OCI-LY3 (cell line): Measurements from ENCODE around the gene AGR3.

Experiments
- CTCF ChIP-seq: fragments of 200-600, 300-600 bp; sonication (generic); IDR thresholded peaks from 2 replicates; pipeline ENCODE4 v1.5.1; 2014; ENCODE audit warnings: antibody characterized with exemption, low read length, low read depth
- EZH2phosphoT487 ChIP-seq: fragments of 200-600 bp; shearing (Covaris generic); IDR thresholded peaks from 2 replicates; pipeline ENCODE4 v1.6.1; 2018; ENCODE audit warnings: antibody characterized with exemption, mixed run types, low read depth

GRCh38 chr7:16850614-16851466 is 30.9 kb downstream of the AGR3 start:
- TF ChIP-seq CTCF, result no peak
- TF ChIP-seq EZH2phosphoT487, result no peak
